Muscle of arm (tissue), 12 donors: ENCODE results near the gene ARFGAP3. TPM values are rescaled to one million over a fixed set of nuclear protein-coding genes. Genes with fewer than 3 reads are reported as not detected.
A peak's percentile ranks its signal among the peaks of the same experiment; 100 is the strongest.

Experiments used
- DNase-seq: peaks from one replicate; pipeline ENCODE4 v3.0.0-alpha.2; 2013
- polyA plus RNA-seq, 12 donors: library from polyadenylated mRNA; unstranded; fragments of 120-200 nt; gene quantifications; one replicate each; pipeline ENCODE4 v1.2.1, GENCODE V29; 2013; ENCODE audit not compliant: insufficient read length in 12 of 12

The ARFGAP3 gene
- polyA plus RNA-seq, 12 donors, result 26.7 to 49.1 (median 40.5) TPM; not detected in 1

GRCh38 chr22:42866100-42866499, 9.0 kb upstream of the ARFGAP3 start:
- DNase-seq, result no peak

- no peak for DNase-seq
Observed at GRCh38 chr22:42865536-42865935, 8.5 kb upstream of the ARFGAP3 start.

GRCh38 chr22:42863349-42863961, 6.4 kb upstream of the ARFGAP3 start:
- DNase-seq, result no peak

- no peak for DNase-seq
Observed at GRCh38 chr22:42862045-42862734, 5.1 kb upstream of the ARFGAP3 start.

- DNase-seq, result peak; percentile 11
Observed at GRCh38 chr22:42860968-42861367, 3.9 kb upstream of the ARFGAP3 start.

- DNase-seq, result peak; percentile 20
Observed at GRCh38 chr22:42857845-42858481, 890 bp upstream of the ARFGAP3 start.

GRCh38 chr22:42856179-42856864, 751 bp downstream of the ARFGAP3 start:
- peak; percentile 52 for DNase-seq

- peak; percentile 15 for DNase-seq
Observed at GRCh38 chr22:42855721-42856120, 1.4 kb downstream of the ARFGAP3 start.

- no peak for DNase-seq
Observed at GRCh38 chr22:42855211-42855610, 1.9 kb downstream of the ARFGAP3 start.

GRCh38 chr22:42848941-42849550, 8.0 kb downstream of the ARFGAP3 start:
- no peak for DNase-seq

GRCh38 chr22:42847110-42847509, 10.0 kb downstream of the ARFGAP3 start:
- DNase-seq, result no peak

GRCh38 chr22:42844756-42845155, 12.3 kb downstream of the ARFGAP3 start:
- DNase-seq, result no peak

GRCh38 chr22:42842658-42843370, 14.3 kb downstream of the ARFGAP3 start:
- DNase-seq, result no peak

GRCh38 chr22:42841444-42841843, 15.6 kb downstream of the ARFGAP3 start:
- DNase-seq, result no peak

- DNase-seq, result no peak
Observed at GRCh38 chr22:42837556-42837955, 19.5 kb downstream of the ARFGAP3 start.

GRCh38 chr22:42836026-42836425, 21.0 kb downstream of the ARFGAP3 start:
- DNase-seq, result no peak

GRCh38 chr22:42834177-42834949, 22.7 kb downstream of the ARFGAP3 start:
- DNase-seq, result no peak

GRCh38 chr22:42833104-42833503, 24.0 kb downstream of the ARFGAP3 start:
- no peak for DNase-seq

- no peak for DNase-seq
Observed at GRCh38 chr22:42831712-42832111, 25.4 kb downstream of the ARFGAP3 start.

GRCh38 chr22:42830161-42830560, 26.9 kb downstream of the ARFGAP3 start:
- no peak for DNase-seq

- DNase-seq, result no peak
Observed at GRCh38 chr22:42829302-42829701, 27.8 kb downstream of the ARFGAP3 start.
